ENCODE measurements around the gene WWOX. TPM values are rescaled to one million over a fixed set of nuclear protein-coding genes. Genes with fewer than 3 reads are reported as not detected.

WWOX gene
- total RNA-seq, 1 donor from 2014 or later = 28.2 TPM

GRCh38 chr16:78189121-78189520, 89.7 kb downstream of the WWOX start:
- Mint-ChIP-seq H3K27me3 (ENCODE audit: unreplicated experiment) (no peaks in the 10 kb centered on the region), H3K27ac (ENCODE audit: unreplicated experiment) (no peak overlapping the region), H3K4me1 (ENCODE audit: unreplicated experiment) (peaks cover 13% of the 10 kb centered on the region), H3K9me3 (ENCODE audit: unreplicated experiment) (no peaks in the 10 kb centered on the region), H3K36me3 (ENCODE audit: unreplicated experiment) (no peaks in the 10 kb centered on the region), H3K4me3 (ENCODE audit: unreplicated experiment) (no peak overlapping the region)
- no peak for TF ChIP-seq CTCF (IDR thresholded peaks at IDR 0.05)
- no peak for DNase-seq (ENCODE audit: extremely low spot score, unreplicated experiment)

- Mint-ChIP-seq H3K4me1 (ENCODE audit: unreplicated experiment) (no peaks in the 10 kb centered on the region), H3K4me3 (ENCODE audit: unreplicated experiment) (no peak overlapping the region), H3K27me3 (ENCODE audit: unreplicated experiment) (no peaks in the 10 kb centered on the region), H3K9me3 (ENCODE audit: unreplicated experiment) (no peaks in the 10 kb centered on the region), H3K27ac (ENCODE audit: unreplicated experiment) (no peak overlapping the region), H3K36me3 (ENCODE audit: unreplicated experiment) (no peaks in the 10 kb centered on the region)
- no peak for DNase-seq (ENCODE audit: extremely low spot score, unreplicated experiment)
- no peak for TF ChIP-seq CTCF (IDR thresholded peaks at IDR 0.05)
Measured at GRCh38 chr16:78192734-78193488, 93.5 kb downstream of the WWOX start.

GRCh38 chr16:78194948-78195347, 95.5 kb downstream of the WWOX start:
- no peak for TF ChIP-seq CTCF (IDR thresholded peaks at IDR 0.05)
- no peak overlapping the region for H3K27ac Mint-ChIP-seq (ENCODE audit: unreplicated experiment)
- no peaks in the 10 kb centered on the region for H3K9me3 Mint-ChIP-seq (ENCODE audit: unreplicated experiment)
- H3K36me3 Mint-ChIP-seq (ENCODE audit: unreplicated experiment) = no peaks in the 10 kb centered on the region
- H3K4me3 Mint-ChIP-seq (ENCODE audit: unreplicated experiment) = no peak overlapping the region
- peaks cover 3% of the 10 kb centered on the region for H3K27me3 Mint-ChIP-seq (ENCODE audit: unreplicated experiment)
- no peak for DNase-seq (ENCODE audit: extremely low spot score, unreplicated experiment)
- no peaks in the 10 kb centered on the region for H3K4me1 Mint-ChIP-seq (ENCODE audit: unreplicated experiment)

- Mint-ChIP-seq H3K27ac (ENCODE audit: unreplicated experiment) (no peak overlapping the region), H3K27me3 (ENCODE audit: unreplicated experiment) (peaks cover 3% of the 10 kb centered on the region), H3K36me3 (ENCODE audit: unreplicated experiment) (no peaks in the 10 kb centered on the region), H3K9me3 (ENCODE audit: unreplicated experiment) (no peaks in the 10 kb centered on the region), H3K4me3 (ENCODE audit: unreplicated experiment) (no peak overlapping the region), H3K4me1 (ENCODE audit: unreplicated experiment) (no peaks in the 10 kb centered on the region)
- no peak for TF ChIP-seq CTCF (IDR thresholded peaks at IDR 0.05)
- DNase-seq (ENCODE audit: extremely low spot score, unreplicated experiment) = no peak
Measured at GRCh38 chr16:78195797-78196196, 96.3 kb downstream of the WWOX start.

GRCh38 chr16:78196502-78196901, 97.0 kb downstream of the WWOX start:
- TF ChIP-seq CTCF (IDR thresholded peaks at IDR 0.05) = no peak
- H3K27me3 Mint-ChIP-seq (ENCODE audit: unreplicated experiment) = peaks cover 3% of the 10 kb centered on the region
- H3K27ac Mint-ChIP-seq (ENCODE audit: unreplicated experiment) = no peak overlapping the region
- H3K9me3 Mint-ChIP-seq (ENCODE audit: unreplicated experiment) = peaks cover 3% of the 10 kb centered on the region
- H3K36me3 Mint-ChIP-seq (ENCODE audit: unreplicated experiment) = no peaks in the 10 kb centered on the region
- H3K4me3 Mint-ChIP-seq (ENCODE audit: unreplicated experiment) = no peak overlapping the region
- DNase-seq (ENCODE audit: extremely low spot score, unreplicated experiment) = no peak
- no peaks in the 10 kb centered on the region for H3K4me1 Mint-ChIP-seq (ENCODE audit: unreplicated experiment)
